HCT116 (cell line): ENCODE results near the gene DAAM2.

Source experiments
- ATF3 ChIP-seq: IDR thresholded peaks from 2 replicates; pipeline ENCODE4 v1.6.1; 2012
- EZH2 ChIP-seq: fragments of 200-600 bp; sonication (generic); IDR thresholded peaks from 2 replicates; pipeline ENCODE4 v1.6.1; 2017; ENCODE audit warnings: antibody characterized with exemption, mixed run types
- POLR2A ChIP-seq: IDR thresholded peaks from 2 replicates; pipeline ENCODE4 v1.7.0; 2011; ENCODE audit warnings: borderline replicate concordance; ENCODE audit not compliant: insufficient read depth, insufficient read length; ENCODE audit errors: extremely low read depth
- SIN3A ChIP-seq: IDR thresholded peaks from 2 replicates; pipeline ENCODE4 v1.6.1; 2012; ENCODE audit warnings: low read depth
- YY1 ChIP-seq: IDR thresholded peaks from 2 replicates; pipeline ENCODE4 v1.6.1; 2011; ENCODE audit warnings: low read length, low read depth, moderate library complexity, mild to moderate bottlenecking; ENCODE audit not compliant: insufficient replicate concordance; ENCODE audit errors: extremely low read depth
- TF ChIP-seq, protein P1 (sequence below), 3 experiments: fragments of 200-600 bp in 1 of 3; sonication (generic) in 1 of 3; IDR thresholded peaks in 2 of 3; conservative IDR thresholded peaks in 1 of 3; 2 replicates each; pipeline ENCODE4 v1.5.1; 2012 to 2017; ENCODE audit warnings: low read depth in 2 of 3, low read length in 2 of 3, antibody characterized with exemption in 1 of 3, borderline replicate concordance in 1 of 3, control low read depth in 1 of 3, mild to moderate bottlenecking in 1 of 3, mixed read lengths in 1 of 3, mixed run types in 1 of 3, moderate library complexity in 1 of 3; ENCODE audit not compliant: insufficient read depth in 1 of 3

GRCh38 chr6:39897698-39898097 lies 105.5 kb downstream of the DAAM2 start:
- TF ChIP-seq YY1 (no peak), SIN3A (no peak), POLR2A (no peak), EZH2 (no peak), ATF3 (no peak)
- TF ChIP-seq, protein P1, sequence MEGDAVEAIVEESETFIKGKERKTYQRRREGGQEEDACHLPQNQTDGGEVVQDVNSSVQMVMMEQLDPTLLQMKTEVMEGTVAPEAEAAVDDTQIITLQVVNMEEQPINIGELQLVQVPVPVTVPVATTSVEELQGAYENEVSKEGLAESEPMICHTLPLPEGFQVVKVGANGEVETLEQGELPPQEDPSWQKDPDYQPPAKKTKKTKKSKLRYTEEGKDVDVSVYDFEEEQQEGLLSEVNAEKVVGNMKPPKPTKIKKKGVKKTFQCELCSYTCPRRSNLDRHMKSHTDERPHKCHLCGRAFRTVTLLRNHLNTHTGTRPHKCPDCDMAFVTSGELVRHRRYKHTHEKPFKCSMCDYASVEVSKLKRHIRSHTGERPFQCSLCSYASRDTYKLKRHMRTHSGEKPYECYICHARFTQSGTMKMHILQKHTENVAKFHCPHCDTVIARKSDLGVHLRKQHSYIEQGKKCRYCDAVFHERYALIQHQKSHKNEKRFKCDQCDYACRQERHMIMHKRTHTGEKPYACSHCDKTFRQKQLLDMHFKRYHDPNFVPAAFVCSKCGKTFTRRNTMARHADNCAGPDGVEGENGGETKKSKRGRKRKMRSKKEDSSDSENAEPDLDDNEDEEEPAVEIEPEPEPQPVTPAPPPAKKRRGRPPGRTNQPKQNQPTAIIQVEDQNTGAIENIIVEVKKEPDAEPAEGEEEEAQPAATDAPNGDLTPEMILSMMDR (IDR thresholded peaks at IDR 0.05 in 2 of 3, conservative IDR thresholded peaks at IDR 0.05 in 1 of 3; ENCODE audit: borderline replicate concordance in 1 of 3, insufficient read depth in 1 of 3, low read depth in 2 of 3, low read length in 2 of 3), result no peak
